IMR-90 (cell line): ENCODE measurements around the gene SERPINH1. TPM values are rescaled to one million over a fixed set of nuclear protein-coding genes. Genes with fewer than 3 reads are reported as not detected.
A peak's percentile ranks its signal among the peaks of the same experiment; 100 is the strongest.

Experiments
- ATAC-seq: fragments of 200-7000 bp; cut with Tn5 transposase; 2 replicates; pipeline ENCODE4 v1.9.1; 2020; ENCODE audit warnings: low read depth, mild to moderate bottlenecking, moderate library complexity
- BruUV-seq: library from RNA; stranded (reverse); fragments of 400-500 nt; replicated peaks from 2 replicates; lab custom pipeline; 2021; lab: Mats Ljungman, UMichigan
- CTCF ChIA-PET: fragments of 300-600 bp; formaldehyde crosslinking; extraction: SDS; loops from one replicate; lab custom pipeline; 2021; ENCODE audit warnings: antibody characterized with exemption; lab: Yijun Ruan, JAX
- POLR2A ChIA-PET: fragments of 300-600 bp; sonication (Branson Sonifier 250); formaldehyde crosslinking; loops from one replicate; lab custom pipeline; 2022; ENCODE audit warnings: antibody characterized with exemption; ENCODE audit not compliant: unreplicated experiment; lab: Charles Lee
- DNase-seq: peaks from one replicate; pipeline ENCODE4 v3.0.0; 2013
- H2AFZ ChIP-seq: replicated peaks from 2 replicates; pipeline ENCODE3; 2013; ENCODE audit warnings: low read length, mild to moderate bottlenecking; ENCODE audit not compliant: poor library complexity
- H2AK5ac ChIP-seq: 2 replicates; pipeline ENCODE4 v1.6.1; 2013; ENCODE audit warnings: low read depth, low read length, inconsistent platforms
- H2AK9ac ChIP-seq: replicated peaks from 2 replicates; pipeline ENCODE3; 2013; ENCODE audit warnings: mild to moderate bottlenecking, low read depth, low read length, moderate library complexity; ENCODE audit not compliant: poor library complexity
- H2BK120ac ChIP-seq: 2 replicates; pipeline ENCODE4 v1.6.1; 2013; ENCODE audit warnings: low read depth, low read length, inconsistent platforms
- H2BK15ac ChIP-seq: 3 replicates; pipeline ENCODE4 v1.6.1; 2013; ENCODE audit warnings: low read depth, low read length, inconsistent platforms
- H2BK20ac ChIP-seq: 2 replicates; pipeline ENCODE4 v1.6.1; 2013; ENCODE audit warnings: low read depth, mild to moderate bottlenecking, inconsistent platforms, low read length, moderate library complexity
- H2BK5ac ChIP-seq: 2 replicates; pipeline ENCODE4 v1.6.1; 2013; ENCODE audit warnings: mild to moderate bottlenecking, low read depth, low read length, inconsistent platforms; ENCODE audit not compliant: poor library complexity, severe bottlenecking
- H3K14ac ChIP-seq: replicated peaks from 2 replicates; pipeline ENCODE4 v1.6.1; 2013; ENCODE audit warnings: low read depth, low read length, inconsistent platforms
- H3K18ac ChIP-seq: 2 replicates; pipeline ENCODE4 v1.6.1; 2013; ENCODE audit warnings: low read depth, low read length, control low read depth
- H3K23ac ChIP-seq: 2 replicates; pipeline ENCODE4 v1.6.1; 2013; ENCODE audit warnings: low read depth, low read length, inconsistent platforms
- H3K27ac ChIP-seq: 2 replicates; pipeline ENCODE4 v1.5.1; 2013; ENCODE audit warnings: mild to moderate bottlenecking, control low read depth, low read length; ENCODE audit not compliant: insufficient read depth
- H3K27me3 ChIP-seq: 2 replicates; pipeline ENCODE4 v1.6.1; 2013; ENCODE audit warnings: low read length; ENCODE audit not compliant: control insufficient read depth, insufficient read depth
- H3K36me3 ChIP-seq: 2 replicates; pipeline ENCODE4 v1.6.1; 2013; ENCODE audit warnings: low read length, mixed read lengths; ENCODE audit not compliant: control insufficient read depth, insufficient read depth
- H3K4ac ChIP-seq: 2 replicates; pipeline ENCODE4 v1.6.1; 2013; ENCODE audit warnings: low read depth, low read length, inconsistent platforms
- H3K4me1 ChIP-seq: 2 replicates; pipeline ENCODE4 v1.6.1; 2013; ENCODE audit warnings: low read length, mixed read lengths; ENCODE audit not compliant: control insufficient read depth, insufficient read depth
- H3K4me2 ChIP-seq: 2 replicates; pipeline ENCODE4 v1.6.1; 2013; ENCODE audit warnings: low read depth, mild to moderate bottlenecking, control low read depth, low read length, moderate library complexity
- H3K4me3 ChIP-seq: 2 replicates; pipeline ENCODE4 v1.5.1; 2013; ENCODE audit warnings: low read depth, mild to moderate bottlenecking, control low read depth, low read length, moderate library complexity; ENCODE audit not compliant: insufficient read depth
- H3K56ac ChIP-seq: 2 replicates; pipeline ENCODE4 v1.6.1; 2013; ENCODE audit warnings: low read length, inconsistent platforms; ENCODE audit not compliant: insufficient read depth; ENCODE audit errors: extremely low read depth
- H3K79me1 ChIP-seq, 2 experiments: 2 replicates each; pipeline ENCODE4 v1.6.1; 2013; ENCODE audit warnings: low read length in 2 of 2, inconsistent platforms in 1 of 2, low read depth in 1 of 2
- H3K9ac ChIP-seq: 2 replicates; pipeline ENCODE4 v1.6.1; 2013; ENCODE audit warnings: low read depth, low read length, control low read depth
- H3K9me1 ChIP-seq: 2 replicates; pipeline ENCODE4 v1.6.1; 2013; ENCODE audit warnings: low read length, inconsistent platforms; ENCODE audit not compliant: insufficient read depth
- H3K9me3 ChIP-seq: 2 replicates; pipeline ENCODE4 v1.6.1; 2013; ENCODE audit warnings: low read length; ENCODE audit not compliant: control insufficient read depth, insufficient read depth
- H4K20me1 ChIP-seq: 2 replicates; pipeline ENCODE4 v1.6.1; 2013; ENCODE audit warnings: low read length, inconsistent platforms; ENCODE audit not compliant: insufficient read depth
- H4K5ac ChIP-seq: 2 replicates; pipeline ENCODE4 v1.6.1; 2013; ENCODE audit warnings: mild to moderate bottlenecking, low read depth, low read length, control low read depth
- H4K8ac ChIP-seq, 2 experiments: 2 replicates each; pipeline ENCODE4 v1.6.1; 2013; ENCODE audit warnings: low read depth in 2 of 2, low read length in 2 of 2, control low read depth in 1 of 2, inconsistent platforms in 1 of 2
- H4K91ac ChIP-seq: 2 replicates; pipeline ENCODE4 v1.6.1; 2013; ENCODE audit warnings: low read depth, low read length, inconsistent platforms; ENCODE audit not compliant: insufficient read depth
- CEBPB ChIP-seq: IDR thresholded peaks from 2 replicates; pipeline ENCODE4 v1.6.1; 2012; ENCODE audit warnings: low read depth, low read length, improper control_type of control experiment
- CHD1 ChIP-seq: IDR thresholded peaks from 2 replicates; pipeline ENCODE4 v1.6.1; 2012; ENCODE audit warnings: low read depth, low read length, improper control_type of control experiment
- MAZ ChIP-seq: IDR thresholded peaks from 2 replicates; pipeline ENCODE4 v1.6.1; 2012; ENCODE audit warnings: low read depth, mild to moderate bottlenecking, low read length, improper control_type of control experiment, moderate library complexity, borderline replicate concordance
- MXI1 ChIP-seq: IDR thresholded peaks from 2 replicates; pipeline ENCODE4 v1.6.1; 2012; ENCODE audit warnings: low read depth, mild to moderate bottlenecking, low read length, moderate library complexity, borderline replicate concordance
- NFE2L2 ChIP-seq: fragments of 150-350 bp; IDR thresholded peaks from 2 replicates; pipeline ENCODE4 v1.6.1; 2016; ENCODE audit warnings: low read depth, mild to moderate bottlenecking, low read length
- POLR2A ChIP-seq: IDR thresholded peaks from 2 replicates; pipeline ENCODE4 v1.6.1; 2012; ENCODE audit warnings: mild to moderate bottlenecking, low read depth, low read length
- RCOR1 ChIP-seq: IDR thresholded peaks from 2 replicates; pipeline ENCODE4 v1.6.1; 2012; ENCODE audit warnings: mild to moderate bottlenecking, low read length, improper control_type of control experiment; ENCODE audit not compliant: insufficient replicate concordance
- RFX5 ChIP-seq: IDR thresholded peaks from 2 replicates; pipeline ENCODE4 v1.8.0; 2012; ENCODE audit warnings: low read depth, mild to moderate bottlenecking, low read length, moderate library complexity
- SMC3 ChIP-seq: fragments of 150-350 bp; IDR thresholded peaks from 2 replicates; pipeline ENCODE4 v1.6.1; 2016; ENCODE audit warnings: low read depth, mild to moderate bottlenecking, antibody characterized with exemption, low read length, moderate library complexity
- WGBS, 2 experiments: methylation state at CpG; one replicate each; pipeline versions ENCODE4 v1.1.5 to v1.1.7; 2013; ENCODE audit warnings: missing lambda C conversion rate in 2 of 2; ENCODE audit not compliant: insufficient read length in 1 of 2; ENCODE audit errors: extremely low coverage in 2 of 2; 5-methylcytosine and 5-hydroxymethylcytosine counted together
- dilution Hi-C: fragments of 300-500 bp; cut with HindIII; formaldehyde crosslinking; loops from one replicate; pipeline ENCODE4 v1.14.3; 2018; ENCODE audit warnings: low sequenced_read_pairs; ENCODE audit not compliant: unreplicated experiment
- in situ Hi-C: fragments of 300-500 bp; cut with MboI; formaldehyde crosslinking; loops from 3 replicates; pipeline ENCODE4 v1.14.3; 2019; ENCODE audit warnings: low sequenced_read_pairs, inconsistent platforms, mixed read lengths
- intact Hi-C: fragments of 100-400 bp; cut with micrococcal nuclease; formaldehyde crosslinking; loops from 2 replicates; pipeline ENCODE4 v1.10.0; 2022
- polyA plus RNA-seq, 3 experiments: library from polyadenylated mRNA; depleted of rRNA; stranded (reverse); fragments of >200 nt; gene quantifications; 2 replicates each; pipeline ENCODE4 v1.2.3, GENCODE V29; 2012; ENCODE audit warnings: low replicate concordance in 1 of 3
- total RNA-seq: library from RNA; depleted of rRNA; stranded (reverse); fragments of >200 nt; gene quantifications from 2 replicates; pipeline ENCODE4 v1.2.3, GENCODE V29; 2012

Gene SERPINH1
- total and polyA plus RNA-seq, 2 of the 4 experiments (the other 2 are of a cell fraction), result 841 to 1,857 TPM

DNA sequence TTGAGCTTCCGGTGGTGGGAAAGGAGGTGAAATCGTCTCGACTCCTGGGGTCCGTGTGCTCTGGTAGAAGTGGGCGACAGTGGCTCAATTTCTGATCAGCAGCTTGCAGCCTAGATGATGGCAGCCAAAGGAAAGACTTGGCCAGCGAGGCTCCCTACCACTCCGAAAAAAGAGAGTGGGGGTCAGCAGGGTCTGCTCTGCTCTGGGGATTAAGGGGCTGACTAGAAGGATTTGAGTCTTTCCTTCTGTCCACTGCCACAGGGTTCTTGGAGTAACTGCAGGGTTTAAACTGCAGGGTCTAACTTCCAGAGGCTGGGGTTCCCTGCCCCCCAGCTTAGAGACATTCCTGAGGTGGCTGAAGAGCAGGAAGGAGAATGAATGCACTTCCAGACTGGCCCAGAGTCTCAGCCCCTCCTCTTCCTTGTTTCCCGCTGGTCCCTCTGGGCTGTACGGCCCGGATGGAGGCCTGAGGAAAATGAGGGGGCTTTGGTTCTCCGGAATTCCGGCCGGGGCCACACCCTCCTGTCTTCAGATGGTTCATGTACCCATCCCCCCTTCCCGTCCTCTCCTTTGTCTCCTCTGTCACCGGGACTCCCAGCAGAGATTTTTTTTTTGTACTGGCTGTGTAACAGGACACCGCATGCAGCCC lies 907 bp downstream of the SERPINH1 start:
- no peak overlapping the region for H2BK20ac ChIP-seq
- H3K56ac ChIP-seq, result peak overlapping the region; percentile 98
- H3K4ac ChIP-seq, result peak overlapping the region; percentile 99
- H4K20me1 ChIP-seq, result peaks cover 58% of the 10 kb centered on the region
- no peaks in the 10 kb centered on the region for H3K9me3 ChIP-seq
- peak overlapping the region; percentile 39 for H2AFZ ChIP-seq
- H3K36me3 ChIP-seq, result peaks cover 33% of the 10 kb centered on the region
- peak overlapping the region; percentile 76 for H2BK5ac ChIP-seq
- no CpG with 5 or more reads among the region's 16 CpGs for WGBS, 2 experiments
- H3K18ac ChIP-seq, result peak overlapping the region; percentile 91
- no peak for TF ChIP-seq NFE2L2
- TF ChIP-seq CHD1, result no peak; the same call in 1 of the 2 replicates
- no peak for TF ChIP-seq CEBPB
- no peak for TF ChIP-seq MXI1
- no peak; the same call in 1 of the 2 replicates for TF ChIP-seq POLR2A
- no peak for TF ChIP-seq MAZ
- TF ChIP-seq SMC3, result no peak
- TF ChIP-seq RFX5, result no peak
- no peak for TF ChIP-seq RCOR1
- ChIA-PET POLR2A (interaction anchor here (0.5 to 2.3 kb wide), 4 partner anchors 9 to 766 kb away, joined by 3 to 18 read pairs (median 6); no protein-coding TSS in a partner anchor), CTCF (interaction anchor here (0.5 to 0.9 kb wide), 3 partner anchors 9 to 70 kb away, joined by 3 to 9 read pairs (median 3); no protein-coding TSS in a partner anchor)
- peak overlapping the region; percentile 93 for H3K23ac ChIP-seq
- dilution Hi-C loops (no loop called here), intact Hi-C loops (loop anchor here (2.0 kb wide), 1 partner anchor 36 kb away; no protein-coding TSS in a partner anchor), in situ Hi-C loops (no loop called here)
- ATAC-seq (peak; percentile 5), DNase-seq (peak; percentile 56)
- peak overlapping the region; percentile 97 for H2AK9ac ChIP-seq
- peak overlapping the region; percentile 91 for H4K91ac ChIP-seq
- peak overlapping the region; percentile 96 for H3K27ac ChIP-seq
- peaks cover 44% of the 10 kb centered on the region for H3K4me1 ChIP-seq
- peak overlapping the region; percentile 95 for H3K9ac ChIP-seq
- peak overlapping the region; percentile 82 for H2AK5ac ChIP-seq
- H4K5ac ChIP-seq, result peak overlapping the region; percentile 76
- BruUV-seq, result TSS peak; percentile 19
- no peaks in the 10 kb centered on the region for H3K27me3 ChIP-seq
- peaks cover 14% of the 10 kb centered on the region for H3K9me1 ChIP-seq
- H2BK120ac ChIP-seq, result peak overlapping the region; percentile 31
- peaks cover 7 to 58% of the 10 kb centered on the region in 2 experiments; a peak in 3 of 4 replicates for H3K79me1 ChIP-seq
- H3K4me3 ChIP-seq, result peak overlapping the region; percentile 61
- H4K8ac ChIP-seq, result peak overlapping the region; percentile 94 to 96
- peak overlapping the region; percentile 93 for H3K4me2 ChIP-seq
- H3K14ac ChIP-seq, result peak overlapping the region; percentile 92
- H2BK15ac ChIP-seq, result peak overlapping the region; percentile 63; the same call in 1 of the 3 replicates
